IPS-18a (cell line): Measurements from ENCODE around the gene CDC7.
"Not testable (repeated sequence)": the region's sequence is repeated elsewhere in the genome, so short reads cannot be mapped to it uniquely, and the experiment has no call there.

Experiments used
- H3K27ac ChIP-seq: one replicate; pipeline ENCODE4 v1.5.1; 2013; ENCODE audit warnings: low read length
- H3K27me3 ChIP-seq: one replicate; pipeline ENCODE4 v1.6.1; 2013; ENCODE audit warnings: mild to moderate bottlenecking, low read length; ENCODE audit not compliant: control insufficient read depth, insufficient read depth
- H3K36me3 ChIP-seq: one replicate; pipeline ENCODE4 v1.6.1; 2013; ENCODE audit warnings: low read depth, low read length; ENCODE audit not compliant: control insufficient read depth
- H3K4me1 ChIP-seq: one replicate; pipeline ENCODE4 v1.6.1; 2013; ENCODE audit warnings: low read depth, low read length; ENCODE audit not compliant: control insufficient read depth
- H3K4me3 ChIP-seq: one replicate; pipeline ENCODE4 v1.5.1; 2013; ENCODE audit warnings: low read length
- H3K9ac ChIP-seq: one replicate; pipeline ENCODE4 v1.6.1; 2013; ENCODE audit warnings: mild to moderate bottlenecking, low read length, moderate library complexity
- H3K9me3 ChIP-seq: one replicate; pipeline ENCODE4 v1.6.1; 2013; ENCODE audit warnings: low read depth, low read length; ENCODE audit not compliant: control insufficient read depth

The CDC7 gene

GRCh38 chr1:91513160-91513559 is 12.5 kb downstream of the CDC7 start:
- peaks cover 83% of the 10 kb centered on the region for H3K36me3 ChIP-seq

GRCh38 chr1:91513706-91514105 is 13.1 kb downstream of the CDC7 start:
- H3K9ac ChIP-seq, result no peak overlapping the region
- no peak overlapping the region for H3K27ac ChIP-seq
- no peaks in the 10 kb centered on the region for H3K9me3 ChIP-seq
- H3K27me3 ChIP-seq, result no peaks in the 10 kb centered on the region
- peaks cover 82% of the 10 kb centered on the region for H3K36me3 ChIP-seq
- H3K4me1 ChIP-seq, result no peaks in the 10 kb centered on the region
- no peak overlapping the region for H3K4me3 ChIP-seq

More at GRCh38 chr1:91513160-91513559, 12.5 kb downstream of the CDC7 start:
- Histone ChIP-seq H3K27ac (no peak overlapping the region), H3K4me3 (no peak overlapping the region), H3K27me3 (no peaks in the 10 kb centered on the region), H3K9ac (no peak overlapping the region), H3K9me3 (no peaks in the 10 kb centered on the region), H3K4me1 (no peaks in the 10 kb centered on the region)

- no peaks in the 10 kb centered on the region for H3K9me3 ChIP-seq
- H3K9ac ChIP-seq, result no peak overlapping the region
- H3K4me3 ChIP-seq, result no peak overlapping the region
- H3K36me3 ChIP-seq, result peaks cover 70% of the 10 kb centered on the region
- no peak overlapping the region for H3K27ac ChIP-seq
- H3K27me3 ChIP-seq, result no peaks in the 10 kb centered on the region
- H3K4me1 ChIP-seq, result no peaks in the 10 kb centered on the region
These were observed 15.3 kb downstream of the CDC7 start for GRCh38 chr1:91515994-91516393.

- H3K9ac ChIP-seq, H3K4me3 ChIP-seq, H3K9me3 ChIP-seq, H3K4me1 ChIP-seq, H3K27me3 ChIP-seq, H3K27ac ChIP-seq: not testable (repeated sequence)
- peaks cover 68% of the 10 kb centered on the region for H3K36me3 ChIP-seq
These were observed 16.0 kb downstream of the CDC7 start for GRCh38 chr1:91516605-91517004.

GRCh38 chr1:91519167-91519566 is 18.5 kb downstream of the CDC7 start:
- H3K9me3 ChIP-seq, H3K4me1 ChIP-seq, H3K4me3 ChIP-seq, H3K9ac ChIP-seq, H3K27ac ChIP-seq, H3K27me3 ChIP-seq: not testable (repeated sequence)
- peaks cover 55% of the 10 kb centered on the region for H3K36me3 ChIP-seq

- no peak overlapping the region for H3K4me3 ChIP-seq
- no peak overlapping the region for H3K27ac ChIP-seq
- no peaks in the 10 kb centered on the region for H3K9me3 ChIP-seq
- peaks cover 45% of the 10 kb centered on the region for H3K36me3 ChIP-seq
- H3K4me1 ChIP-seq, result no peaks in the 10 kb centered on the region
- H3K9ac ChIP-seq, result no peak overlapping the region
- H3K27me3 ChIP-seq, result no peaks in the 10 kb centered on the region
These were observed 20.4 kb downstream of the CDC7 start for GRCh38 chr1:91520942-91521507.

- Histone ChIP-seq H3K27me3 (no peaks in the 10 kb centered on the region), H3K9ac (no peak overlapping the region), H3K4me1 (no peaks in the 10 kb centered on the region), H3K36me3 (peaks cover 31% of the 10 kb centered on the region), H3K4me3 (no peak overlapping the region), H3K27ac (no peak overlapping the region), H3K9me3 (no peaks in the 10 kb centered on the region)
These were observed 22.8 kb downstream of the CDC7 start for GRCh38 chr1:91523482-91523881.

- Histone ChIP-seq H3K4me3 (no peak overlapping the region), H3K36me3 (peaks cover 18% of the 10 kb centered on the region), H3K9me3 (no peaks in the 10 kb centered on the region), H3K9ac (no peak overlapping the region), H3K4me1 (no peaks in the 10 kb centered on the region), H3K27me3 (no peaks in the 10 kb centered on the region), H3K27ac (no peak overlapping the region)
These were observed 25.8 kb downstream of the CDC7 start for GRCh38 chr1:91526496-91526895.

GRCh38 chr1:91527266-91527765 is 26.7 kb downstream of the CDC7 start:
- Histone ChIP-seq H3K4me1 (no peaks in the 10 kb centered on the region), H3K9ac (no peak overlapping the region), H3K9me3 (no peaks in the 10 kb centered on the region), H3K27me3 (no peaks in the 10 kb centered on the region), H3K4me3 (no peak overlapping the region), H3K27ac (no peak overlapping the region), H3K36me3 (peaks cover 18% of the 10 kb centered on the region)

GRCh38 chr1:91527781-91528180 is 27.1 kb downstream of the CDC7 start:
- Histone ChIP-seq H3K4me3 (no peak overlapping the region), H3K4me1 (no peaks in the 10 kb centered on the region), H3K27ac (no peak overlapping the region), H3K27me3 (no peaks in the 10 kb centered on the region), H3K36me3 (peaks cover 18% of the 10 kb centered on the region), H3K9me3 (no peaks in the 10 kb centered on the region), H3K9ac (no peak overlapping the region)

GRCh38 chr1:91529856-91530255 is 29.2 kb downstream of the CDC7 start:
- H3K9ac ChIP-seq, result no peak overlapping the region
- no peak overlapping the region for H3K4me3 ChIP-seq
- no peak overlapping the region for H3K27ac ChIP-seq
- H3K27me3 ChIP-seq, result no peaks in the 10 kb centered on the region
- no peaks in the 10 kb centered on the region for H3K4me1 ChIP-seq
- H3K36me3 ChIP-seq, result peaks cover 3% of the 10 kb centered on the region
- no peaks in the 10 kb centered on the region for H3K9me3 ChIP-seq

GRCh38 chr1:91533361-91534024 is 32.8 kb downstream of the CDC7 start:
- Histone ChIP-seq H3K9me3 (no peaks in the 10 kb centered on the region), H3K4me1 (no peaks in the 10 kb centered on the region), H3K4me3 (no peak overlapping the region), H3K9ac (no peak overlapping the region), H3K27ac (no peak overlapping the region), H3K36me3 (no peaks in the 10 kb centered on the region), H3K27me3 (no peaks in the 10 kb centered on the region)
